ENCODE results near the gene RPS3. TPM values are rescaled to one million over a fixed set of nuclear protein-coding genes. Genes with fewer than 3 reads are reported as not detected.
A peak's percentile ranks its signal among the peaks of the same experiment; 100 is the strongest.
"Not testable (repeated sequence)": the region's sequence is repeated elsewhere in the genome, so short reads cannot be mapped to it uniquely, and the experiment has no call there.

The RPS3 gene
- total RNA-seq, 8 experiments from 2014 or later = 1,093 to 3,288 (median 2,247) TPM

DNA sequence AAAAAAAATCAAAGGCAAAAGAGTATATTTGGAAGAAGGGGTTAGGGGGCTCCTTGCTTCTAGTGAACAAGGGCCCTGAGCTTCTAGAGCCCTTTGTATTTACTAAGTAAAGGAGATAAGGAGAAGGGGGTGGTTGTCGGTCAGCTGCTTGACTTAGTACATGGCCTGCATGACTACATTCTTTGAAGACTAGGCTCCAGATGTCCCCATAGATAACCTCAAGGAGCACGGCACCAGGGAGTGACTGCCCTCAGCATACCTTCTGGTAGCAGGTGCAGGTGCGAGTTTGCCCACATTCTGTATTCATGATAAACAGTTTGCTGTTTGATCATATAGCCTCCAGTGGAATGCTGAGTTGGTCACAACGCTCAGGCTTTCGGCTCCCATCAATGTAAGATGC, 32.5 kb upstream of the RPS3 start:
- in situ Hi-C loops (cut with MboI; ENCODE audit: low pct_unique_long_range_greater_than_20kb in 2 of 9, low sequenced_read_pairs in 9 of 9, unreplicated experiment in 9 of 9); H3K27ac ChIP-seq; ATAC-seq (replicated peaks in 6 of 8); H3K4me1 ChIP-seq (replicated peaks in 1 of 2); H3K4me3 ChIP-seq: not testable (repeated sequence)
- WGBS, 10 experiments = 77 to 100% (median 85%) methylated on average over 2 to 5 of the region's 5 CpGs; no CpG with 5 or more reads in 5 of the 10 experiments

DNA sequence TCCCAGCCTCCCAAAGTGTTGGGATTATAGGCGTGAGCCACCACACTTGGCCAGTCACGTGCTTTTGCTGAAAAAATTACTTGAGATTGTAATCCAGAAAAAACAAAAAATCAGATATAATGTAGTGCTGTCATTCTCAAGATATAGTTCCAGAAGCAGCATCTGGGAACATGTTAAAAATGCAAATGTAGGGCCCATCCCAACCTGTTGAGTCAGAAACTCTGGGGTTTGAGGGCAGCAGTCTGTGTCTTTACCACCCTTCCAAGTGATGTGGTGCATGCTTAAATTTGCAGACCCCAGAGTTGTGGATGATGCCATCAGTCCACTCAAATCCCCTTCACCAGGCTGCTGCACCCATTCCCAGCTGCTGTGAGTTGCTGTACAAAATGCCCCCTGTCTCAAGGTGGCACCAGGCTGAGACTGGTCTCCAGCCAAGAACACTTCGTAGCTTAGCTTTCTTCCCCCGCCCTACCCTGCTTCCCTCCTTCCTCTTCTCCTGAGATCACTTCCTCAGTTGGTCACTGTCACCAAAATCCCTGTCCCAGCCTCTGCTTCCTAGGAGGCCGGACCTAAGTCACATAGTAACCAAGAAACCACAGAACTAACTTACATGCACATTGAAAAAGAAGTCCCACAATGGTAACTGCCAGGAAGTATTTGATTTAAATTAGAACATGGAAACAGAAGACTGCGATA, 29.6 kb upstream of the RPS3 start:
- in situ Hi-C loops (cut with MboI; ENCODE audit: low pct_unique_long_range_greater_than_20kb in 2 of 9, low sequenced_read_pairs in 9 of 9, unreplicated experiment in 9 of 9) = no loop called here
- peak in 2 of 8 experiments; percentile 64 to 75 for ATAC-seq (replicated peaks in 6 of 8)
- WGBS, 10 experiments = 33 to 100% (median 93%) methylated on average over 1 to 6 of the region's 6 CpGs; no CpG with 5 or more reads in 1 of the 10 experiments

DNA sequence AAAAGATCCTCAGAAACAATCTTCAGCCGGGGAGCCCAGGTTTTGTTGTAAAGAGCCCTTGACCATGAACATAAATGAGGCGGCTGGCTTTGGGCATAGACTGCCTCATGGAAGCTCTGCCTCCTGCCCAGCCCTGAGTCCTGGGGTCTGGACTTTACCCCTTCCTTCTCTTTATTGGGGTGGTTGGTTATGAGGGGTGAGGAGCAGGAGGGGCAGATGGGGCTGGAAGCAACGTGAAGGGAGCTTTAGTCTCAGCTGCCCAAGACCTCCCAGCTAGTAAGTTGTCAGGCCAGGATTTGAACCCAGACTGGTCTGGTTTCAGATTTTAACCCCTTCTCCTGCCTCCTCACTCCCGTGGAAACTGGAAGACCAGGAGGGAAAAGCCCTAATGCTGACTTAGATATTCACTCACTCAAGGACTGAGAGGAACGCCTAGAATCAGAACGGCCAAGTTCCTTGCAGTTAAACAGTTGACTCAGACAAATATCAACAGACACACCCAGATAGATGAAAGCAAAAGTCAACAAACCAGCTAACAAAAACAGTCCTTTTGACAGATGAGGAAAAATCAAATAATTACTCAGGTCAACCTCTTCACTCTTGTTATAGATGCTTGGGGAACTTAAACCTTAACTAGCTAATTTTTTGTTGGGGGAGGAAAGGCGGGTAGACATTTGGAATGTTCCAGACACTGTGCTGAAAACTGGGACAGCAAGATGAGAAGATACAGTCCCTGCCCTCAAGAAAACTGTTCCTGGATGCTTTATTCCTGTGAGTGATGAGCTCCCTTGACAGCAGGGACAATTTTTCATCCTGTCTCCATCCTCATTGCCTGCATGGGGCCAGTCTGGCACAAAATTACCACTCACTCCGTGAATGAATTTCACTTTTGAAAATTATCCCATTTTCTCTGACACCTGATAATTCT, 27.1 kb upstream of the RPS3 start:
- Histone ChIP-seq H3K4me1 (replicated peaks in 1 of 2) (no peaks in the 10 kb centered on the region), H3K4me3 (no peak overlapping the region), H3K27ac (no peak overlapping the region)
- WGBS, 10 experiments = 0 to 100% (median 60%) methylated on average over 1 to 8 of the region's 8 CpGs
- peak in 4 of 8 experiments; percentile 70 to 92 (median 88) for ATAC-seq (replicated peaks in 6 of 8)
- in situ Hi-C loops (cut with MboI; ENCODE audit: low pct_unique_long_range_greater_than_20kb in 2 of 9, low sequenced_read_pairs in 9 of 9, unreplicated experiment in 9 of 9) = no loop called here

More for the DNA sequence above, 29.6 kb upstream of the RPS3 start:
- Histone ChIP-seq H3K27ac (no peak overlapping the region), H3K4me3 (no peak overlapping the region), H3K4me1 (replicated peaks in 1 of 2) (no peaks in the 10 kb centered on the region)

GRCh38 chr11:75373201-75373600, 26.1 kb upstream of the RPS3 start:
- Histone ChIP-seq H3K4me3 (no peak overlapping the region), H3K4me1 (replicated peaks in 1 of 2) (no peaks in the 10 kb centered on the region), H3K27ac (no peak overlapping the region)
- in situ Hi-C loops (cut with MboI; ENCODE audit: low pct_unique_long_range_greater_than_20kb in 2 of 9, low sequenced_read_pairs in 9 of 9, unreplicated experiment in 9 of 9) = no loop called here
- WGBS, 10 experiments = 56 to 95% (median 86%) methylated on average over 1 to 7 of the region's 8 CpGs; no CpG with 5 or more reads in 2 of the 10 experiments
- ATAC-seq (replicated peaks in 6 of 8) = no peak

- no peak overlapping the region for H3K27ac ChIP-seq
- WGBS, 10 experiments = 93 to 100% (median 100%) methylated on average over 1 to 4 of the region's 4 CpGs
- no peak for ATAC-seq (replicated peaks in 6 of 8)
- in situ Hi-C loops (cut with MboI; ENCODE audit: low pct_unique_long_range_greater_than_20kb in 2 of 9, low sequenced_read_pairs in 9 of 9, unreplicated experiment in 9 of 9) = loop anchor here in 3 of 9 experiments (25.0 kb wide), 2 partner anchors 87 to 163 kb away; partner anchors contain the start of gene GDPD5 (in 2 of the 3)
- no peak overlapping the region for H3K4me3 ChIP-seq
- H3K4me1 ChIP-seq (replicated peaks in 1 of 2) = no peaks in the 10 kb centered on the region
Measured at GRCh38 chr11:75374646-75375045, 24.7 kb upstream of the RPS3 start.

GRCh38 chr11:75375626-75376025, 23.7 kb upstream of the RPS3 start:
- in situ Hi-C loops (cut with MboI; ENCODE audit: low pct_unique_long_range_greater_than_20kb in 2 of 9, low sequenced_read_pairs in 9 of 9, unreplicated experiment in 9 of 9) = loop anchor here in 3 of 9 experiments (25.0 kb wide), 2 partner anchors 88 to 162 kb away; partner anchors contain the start of gene GDPD5 (in 2 of the 3)

GRCh38 chr11:75376175-75376574, 23.1 kb upstream of the RPS3 start:
- no peak for ATAC-seq (replicated peaks in 6 of 8)
- Histone ChIP-seq H3K4me1 (replicated peaks in 1 of 2) (no peaks in the 10 kb centered on the region), H3K4me3 (no peak overlapping the region), H3K27ac (no peak overlapping the region)
- in situ Hi-C loops (cut with MboI; ENCODE audit: low pct_unique_long_range_greater_than_20kb in 2 of 9, low sequenced_read_pairs in 9 of 9, unreplicated experiment in 9 of 9) = loop anchor here in 3 of 9 experiments (25.0 kb wide), 2 partner anchors 89 to 161 kb away; partner anchors contain the start of gene GDPD5 (in 2 of the 3)
- 38 to 100% (median 70%) methylated on average over 1 to 9 of the region's 9 CpGs; no CpG with 5 or more reads in 2 of the 10 experiments for WGBS, 10 experiments

More at GRCh38 chr11:75375626-75376025, 23.7 kb upstream of the RPS3 start:
- no peaks in the 10 kb centered on the region for H3K4me1 ChIP-seq (replicated peaks in 1 of 2)
- no peak for ATAC-seq (replicated peaks in 6 of 8)
- no peak overlapping the region for H3K27ac ChIP-seq
- H3K4me3 ChIP-seq = no peak overlapping the region
- 60 to 94% (median 78%) methylated on average over 1 to 4 of the region's 8 CpGs; no CpG with 5 or more reads in 3 of the 10 experiments for WGBS, 10 experiments

DNA sequence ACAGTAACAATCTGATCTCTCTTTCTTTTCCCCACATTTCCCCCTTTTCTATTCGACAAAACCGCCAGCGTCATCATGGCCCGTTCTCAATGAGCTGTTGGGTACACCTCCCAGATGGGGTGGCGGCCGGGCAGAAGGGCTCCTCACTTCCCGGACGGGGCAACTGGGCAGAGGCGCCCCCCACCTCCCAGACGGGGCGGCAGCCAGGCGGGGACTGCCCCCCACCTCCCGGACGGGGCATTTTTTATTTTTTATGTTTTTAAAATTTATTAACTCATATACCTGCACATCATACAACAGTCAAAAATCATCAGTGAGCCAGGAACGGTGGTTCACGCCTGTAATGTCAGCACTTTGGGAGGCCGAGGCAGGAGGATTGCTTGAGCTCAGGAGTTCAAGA, 20.5 kb upstream of the RPS3 start:
- H3K4me1 ChIP-seq (replicated peaks in 1 of 2); H3K4me3 ChIP-seq; ATAC-seq (replicated peaks in 6 of 8); H3K27ac ChIP-seq: not testable (repeated sequence)
- 100% methylated on average over 3 of the region's 17 CpGs; no CpG with 5 or more reads in 9 of the 10 experiments for WGBS, 10 experiments
- in situ Hi-C loops (cut with MboI; ENCODE audit: low pct_unique_long_range_greater_than_20kb in 2 of 9, low sequenced_read_pairs in 9 of 9, unreplicated experiment in 9 of 9) = loop anchor here in 3 of 9 experiments (25.0 kb wide), 2 partner anchors 91 to 159 kb away; partner anchors contain the start of gene GDPD5 (in 2 of the 3)

GRCh38 chr11:75380245-75380644, 19.1 kb upstream of the RPS3 start:
- 79 to 100% (median 100%) methylated on average over 1 to 2 of the region's 2 CpGs for WGBS, 10 experiments
- Histone ChIP-seq H3K27ac (no peak overlapping the region), H3K4me3 (no peak overlapping the region), H3K4me1 (replicated peaks in 1 of 2) (no peaks in the 10 kb centered on the region)
- no peak for ATAC-seq (replicated peaks in 6 of 8)
- in situ Hi-C loops (cut with MboI; ENCODE audit: low pct_unique_long_range_greater_than_20kb in 2 of 9, low sequenced_read_pairs in 9 of 9, unreplicated experiment in 9 of 9) = loop anchor here (10.0 to 25.0 kb wide), 5 partner anchors 85 to 157 kb away; partner anchors contain the start of gene GDPD5 (in 2 of the 9)

DNA sequence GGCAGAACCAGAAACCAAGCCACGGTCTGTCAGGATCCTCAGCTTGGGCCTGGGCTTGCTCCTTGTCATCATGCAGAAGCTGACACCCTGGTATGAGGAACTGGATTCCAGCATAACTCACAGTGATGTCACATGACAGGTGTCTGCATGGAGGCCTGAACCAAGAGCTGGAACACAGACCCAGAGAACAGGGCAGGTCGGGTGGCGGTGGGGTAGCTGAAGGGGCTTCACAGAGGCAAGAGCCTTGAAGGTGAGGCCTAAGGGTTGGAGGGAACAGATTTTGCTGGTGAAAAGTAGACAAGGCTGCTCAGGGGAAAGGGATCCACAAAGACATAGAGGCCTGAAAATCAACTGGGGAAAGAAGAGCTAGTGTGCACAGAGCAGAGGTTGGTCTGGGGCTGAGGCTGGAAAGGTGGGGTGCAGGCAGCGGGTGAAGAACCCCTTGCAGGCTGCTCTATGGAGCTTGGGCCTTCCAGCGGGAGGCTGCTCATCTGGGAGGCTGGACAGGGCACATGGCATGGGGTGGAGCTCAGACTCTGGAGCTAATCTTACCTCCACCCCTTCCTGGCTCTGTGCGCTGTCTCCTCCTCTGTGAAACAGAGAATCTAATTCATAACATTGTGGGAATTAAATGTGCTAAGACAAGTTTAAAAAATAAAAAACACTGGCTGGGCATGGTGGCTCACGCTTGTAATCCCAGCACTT, 18.4 kb upstream of the RPS3 start:
- WGBS, 10 experiments = 52 to 87% (median 78%) methylated on average over 1 to 5 of the region's 7 CpGs; no CpG with 5 or more reads in 5 of the 10 experiments
- in situ Hi-C loops (cut with MboI; ENCODE audit: low pct_unique_long_range_greater_than_20kb in 2 of 9, low sequenced_read_pairs in 9 of 9, unreplicated experiment in 9 of 9) = loop anchor here (10.0 to 25.0 kb wide), 5 partner anchors 86 to 156 kb away; partner anchors contain the start of gene GDPD5 (in 2 of the 9)
- H3K27ac ChIP-seq = no peak overlapping the region
- no peaks in the 10 kb centered on the region for H3K4me1 ChIP-seq (replicated peaks in 1 of 2)
- ATAC-seq (replicated peaks in 6 of 8) = peak in 3 of 8 experiments; percentile 62 to 95 (median 93)
- no peak overlapping the region for H3K4me3 ChIP-seq

GRCh38 chr11:75383246-75383645, 16.1 kb upstream of the RPS3 start:
- in situ Hi-C loops (cut with MboI; ENCODE audit: low pct_unique_long_range_greater_than_20kb in 2 of 9, low sequenced_read_pairs in 9 of 9, unreplicated experiment in 9 of 9) = loop anchor here (10.0 to 25.0 kb wide), 5 partner anchors 88 to 154 kb away; partner anchors contain the start of gene GDPD5 (in 2 of the 9)
- Histone ChIP-seq H3K4me3 (no peak overlapping the region), H3K4me1 (replicated peaks in 1 of 2) (peaks cover 0 to 1% of the 10 kb centered on the region in 2 donors), H3K27ac (no peak overlapping the region)
- WGBS, 10 experiments = 36 to 100% (median 68%) methylated on average over 1 to 3 of the region's 3 CpGs; no CpG with 5 or more reads in 4 of the 10 experiments
- no peak for ATAC-seq (replicated peaks in 6 of 8)
